ENCODE measurements around the gene DELE1.

The DELE1 gene

GRCh38 chr5:141957367-141957996 is 33.8 kb downstream of the DELE1 start:
- H3K4me3 ChIP-seq (ENCODE audit: low read depth, low read length), result no peak overlapping the region
- TF ChIP-seq, protein P1, sequence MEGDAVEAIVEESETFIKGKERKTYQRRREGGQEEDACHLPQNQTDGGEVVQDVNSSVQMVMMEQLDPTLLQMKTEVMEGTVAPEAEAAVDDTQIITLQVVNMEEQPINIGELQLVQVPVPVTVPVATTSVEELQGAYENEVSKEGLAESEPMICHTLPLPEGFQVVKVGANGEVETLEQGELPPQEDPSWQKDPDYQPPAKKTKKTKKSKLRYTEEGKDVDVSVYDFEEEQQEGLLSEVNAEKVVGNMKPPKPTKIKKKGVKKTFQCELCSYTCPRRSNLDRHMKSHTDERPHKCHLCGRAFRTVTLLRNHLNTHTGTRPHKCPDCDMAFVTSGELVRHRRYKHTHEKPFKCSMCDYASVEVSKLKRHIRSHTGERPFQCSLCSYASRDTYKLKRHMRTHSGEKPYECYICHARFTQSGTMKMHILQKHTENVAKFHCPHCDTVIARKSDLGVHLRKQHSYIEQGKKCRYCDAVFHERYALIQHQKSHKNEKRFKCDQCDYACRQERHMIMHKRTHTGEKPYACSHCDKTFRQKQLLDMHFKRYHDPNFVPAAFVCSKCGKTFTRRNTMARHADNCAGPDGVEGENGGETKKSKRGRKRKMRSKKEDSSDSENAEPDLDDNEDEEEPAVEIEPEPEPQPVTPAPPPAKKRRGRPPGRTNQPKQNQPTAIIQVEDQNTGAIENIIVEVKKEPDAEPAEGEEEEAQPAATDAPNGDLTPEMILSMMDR (IDR thresholded peaks at IDR 0.05; ENCODE audit: control insufficient read depth, extremely low read depth, insufficient read depth), result no peak
- no peak for DNase-seq (ENCODE audit: low read depth)

- TF ChIP-seq, protein P1 (IDR thresholded peaks at IDR 0.05; ENCODE audit: control insufficient read depth, extremely low read depth, insufficient read depth), result no peak
- no peak within 1 kb of the TSS for H3K4me3 ChIP-seq (ENCODE audit: low read depth, low read length)
- no peak for DNase-seq (ENCODE audit: low read depth)
Observed at GRCh38 chr5:141958113-141958512, 34.4 kb downstream of the DELE1 start, which contains the start of gene PCDH12. Gene PCDH12 (minus strand): TSS chr5:141958202. CDS start chr5:141957851, 351 bp downstream.

DNA sequence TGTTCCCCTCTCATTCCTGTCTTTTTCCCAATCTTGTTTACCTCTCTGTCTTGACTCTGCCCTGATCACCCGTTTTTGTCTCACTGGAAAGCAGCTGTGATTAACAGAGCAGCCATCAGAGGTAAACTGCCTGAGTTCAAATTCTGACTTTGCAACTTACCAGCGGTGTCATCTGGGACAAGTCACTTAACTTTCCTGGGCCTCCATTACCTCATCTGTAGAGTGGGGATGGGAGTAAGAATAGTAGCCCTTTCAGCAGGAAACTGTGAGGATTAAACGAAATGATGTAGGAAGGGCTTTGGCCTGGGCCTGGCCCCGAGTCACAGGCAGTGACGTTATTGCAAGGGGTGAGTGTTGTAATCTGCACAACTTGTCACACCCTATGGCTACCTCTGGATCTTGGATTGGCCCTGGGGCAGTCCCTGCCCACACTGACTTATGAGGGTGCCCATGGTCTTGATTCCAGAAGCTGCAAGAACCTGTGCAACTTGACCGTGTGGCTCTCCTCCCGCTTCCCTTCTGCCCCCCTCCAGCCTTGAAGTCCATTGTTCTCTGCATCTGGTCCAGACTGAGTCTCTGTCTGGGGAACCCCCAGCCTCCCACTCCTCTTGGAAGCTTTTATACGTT is 35.0 kb downstream of the DELE1 start:
- H3K4me3 ChIP-seq (ENCODE audit: low read depth, low read length), result no peak overlapping the region
- no peak for DNase-seq (ENCODE audit: low read depth)
- TF ChIP-seq, protein P1 (IDR thresholded peaks at IDR 0.05; ENCODE audit: control insufficient read depth, extremely low read depth, insufficient read depth), result no peak

DNA sequence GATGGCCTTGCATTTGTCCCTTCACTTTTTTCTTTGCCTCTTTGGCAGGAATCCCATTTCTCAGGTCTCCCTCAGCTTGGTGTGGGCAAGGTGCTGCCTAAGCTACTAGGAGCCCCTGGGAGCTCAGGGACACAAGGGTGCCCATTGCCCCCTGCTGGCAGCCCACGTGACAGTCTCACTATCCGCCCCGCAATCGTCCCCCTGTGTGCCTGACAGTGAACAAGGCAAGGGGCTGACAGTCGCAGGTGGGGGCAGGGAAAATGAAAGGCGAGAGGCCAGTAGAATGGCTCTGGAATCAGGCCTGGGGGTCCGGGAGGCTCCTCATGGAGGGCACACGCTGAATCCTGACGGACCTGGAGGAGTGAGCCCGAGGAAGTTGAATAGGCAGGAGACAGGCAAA is 36.3 kb downstream of the DELE1 start:
- TF ChIP-seq, protein P1 (IDR thresholded peaks at IDR 0.05; ENCODE audit: control insufficient read depth, extremely low read depth, insufficient read depth), result peak; percentile 55; the same call in 1 of the 2 replicates
- no peak for DNase-seq (ENCODE audit: low read depth)
- no peak overlapping the region for H3K4me3 ChIP-seq (ENCODE audit: low read depth, low read length)

- DNase-seq (ENCODE audit: low read depth), result peak; percentile 18
- no peak overlapping the region for H3K4me3 ChIP-seq (ENCODE audit: low read depth, low read length)
- TF ChIP-seq, protein P1 (IDR thresholded peaks at IDR 0.05; ENCODE audit: control insufficient read depth, extremely low read depth, insufficient read depth), result peak; percentile 77
Observed at GRCh38 chr5:141960449-141961323, 37.0 kb downstream of the DELE1 start.

- H3K4me3 ChIP-seq (ENCODE audit: low read depth, low read length), result no peak overlapping the region
- TF ChIP-seq, protein P1 (IDR thresholded peaks at IDR 0.05; ENCODE audit: control insufficient read depth, extremely low read depth, insufficient read depth), result no peak
- DNase-seq (ENCODE audit: low read depth), result no peak
Observed at GRCh38 chr5:141961466-141961865, 37.8 kb downstream of the DELE1 start.

Data from LNCaP clone FGC (cell line).